ENCODE measurements around the gene TNS1.

DNA sequence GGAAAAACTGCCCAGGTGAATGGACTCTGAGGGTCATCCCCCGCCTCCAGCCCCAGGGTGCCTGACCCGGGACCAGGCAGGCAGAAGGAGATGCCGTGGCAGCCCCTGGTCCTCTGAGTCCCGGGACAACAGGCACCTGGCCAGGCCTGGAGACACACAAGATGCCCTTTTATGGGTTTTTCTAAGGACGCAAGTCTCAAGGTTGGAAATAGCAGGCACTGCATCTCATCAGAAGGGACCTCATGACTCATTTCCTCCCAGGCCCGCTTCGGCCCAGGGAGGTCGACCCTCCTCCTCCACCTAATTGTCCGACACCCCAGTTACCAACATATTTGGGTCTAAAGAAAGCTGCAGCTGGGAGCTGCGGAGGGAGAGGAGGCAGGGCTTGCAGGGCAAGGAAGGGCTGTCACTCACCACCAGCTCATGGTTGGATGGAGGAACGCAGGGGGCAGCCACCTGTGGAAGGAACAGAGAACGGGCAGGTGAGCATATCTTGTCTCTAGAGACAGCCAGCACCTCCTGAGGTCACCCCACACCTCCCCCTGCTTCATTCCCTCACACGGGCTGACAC, 82.9 kb downstream of the TNS1 start:
- TF ChIP-seq, protein P1, sequence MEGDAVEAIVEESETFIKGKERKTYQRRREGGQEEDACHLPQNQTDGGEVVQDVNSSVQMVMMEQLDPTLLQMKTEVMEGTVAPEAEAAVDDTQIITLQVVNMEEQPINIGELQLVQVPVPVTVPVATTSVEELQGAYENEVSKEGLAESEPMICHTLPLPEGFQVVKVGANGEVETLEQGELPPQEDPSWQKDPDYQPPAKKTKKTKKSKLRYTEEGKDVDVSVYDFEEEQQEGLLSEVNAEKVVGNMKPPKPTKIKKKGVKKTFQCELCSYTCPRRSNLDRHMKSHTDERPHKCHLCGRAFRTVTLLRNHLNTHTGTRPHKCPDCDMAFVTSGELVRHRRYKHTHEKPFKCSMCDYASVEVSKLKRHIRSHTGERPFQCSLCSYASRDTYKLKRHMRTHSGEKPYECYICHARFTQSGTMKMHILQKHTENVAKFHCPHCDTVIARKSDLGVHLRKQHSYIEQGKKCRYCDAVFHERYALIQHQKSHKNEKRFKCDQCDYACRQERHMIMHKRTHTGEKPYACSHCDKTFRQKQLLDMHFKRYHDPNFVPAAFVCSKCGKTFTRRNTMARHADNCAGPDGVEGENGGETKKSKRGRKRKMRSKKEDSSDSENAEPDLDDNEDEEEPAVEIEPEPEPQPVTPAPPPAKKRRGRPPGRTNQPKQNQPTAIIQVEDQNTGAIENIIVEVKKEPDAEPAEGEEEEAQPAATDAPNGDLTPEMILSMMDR (IDR thresholded peaks at IDR 0.05): no peak
- no peak for TF ChIP-seq EZH2 (IDR thresholded peaks at IDR 0.05)
- no peak for TF ChIP-seq EZH2phosphoT487 (IDR thresholded peaks at IDR 0.05)
